Measurements from ENCODE around the gene TDRD7. TPM values are rescaled to one million over a fixed set of nuclear protein-coding genes. Genes with fewer than 3 reads are reported as not detected.

TDRD7 gene
- total and polyA plus RNA-seq, 9 of the 15 experiments (the other 6 are each of a cell fraction or from before 2014, with no cell fraction given): 2.2 to 7.7 (median 5.2) TPM

DNA sequence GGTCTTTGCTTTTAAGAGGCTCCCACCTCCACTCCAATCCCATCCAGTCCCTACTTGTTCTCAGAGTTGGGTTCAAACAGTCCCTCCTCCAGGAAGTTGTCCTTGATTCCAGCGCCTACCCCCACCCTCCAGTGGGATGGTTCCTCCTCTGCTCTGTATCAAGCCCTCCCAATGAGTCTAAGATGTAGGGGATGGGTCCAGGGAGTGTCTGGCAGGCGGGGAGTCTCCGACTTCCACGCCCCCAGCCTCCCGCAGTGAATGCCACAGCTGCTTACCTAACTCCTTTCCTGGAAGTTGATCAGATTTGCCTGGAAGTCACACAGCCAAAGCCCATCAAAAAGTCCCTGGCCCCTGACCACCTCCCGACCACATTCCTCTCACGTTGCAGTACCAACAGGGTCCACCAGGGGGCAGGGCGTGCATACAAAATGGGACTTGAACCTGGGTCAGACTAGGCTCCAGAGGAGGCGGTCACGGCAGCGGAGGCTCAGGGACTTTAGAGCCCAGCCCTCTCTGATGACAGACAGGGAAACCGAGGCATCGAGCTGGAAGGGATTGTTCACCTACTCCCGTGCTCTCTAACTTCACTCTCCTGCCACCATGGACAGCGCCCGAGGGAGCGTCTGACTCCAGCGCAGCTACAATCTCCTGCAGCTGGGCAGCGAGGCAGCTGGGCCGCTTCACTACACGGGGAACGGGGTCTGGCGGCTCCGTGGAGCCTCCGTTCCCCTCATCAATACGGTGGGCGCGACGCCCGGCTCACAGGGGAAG is 25.0 kb upstream of the TDRD7 start (continued):
- TF ChIP-seq, protein P1, sequence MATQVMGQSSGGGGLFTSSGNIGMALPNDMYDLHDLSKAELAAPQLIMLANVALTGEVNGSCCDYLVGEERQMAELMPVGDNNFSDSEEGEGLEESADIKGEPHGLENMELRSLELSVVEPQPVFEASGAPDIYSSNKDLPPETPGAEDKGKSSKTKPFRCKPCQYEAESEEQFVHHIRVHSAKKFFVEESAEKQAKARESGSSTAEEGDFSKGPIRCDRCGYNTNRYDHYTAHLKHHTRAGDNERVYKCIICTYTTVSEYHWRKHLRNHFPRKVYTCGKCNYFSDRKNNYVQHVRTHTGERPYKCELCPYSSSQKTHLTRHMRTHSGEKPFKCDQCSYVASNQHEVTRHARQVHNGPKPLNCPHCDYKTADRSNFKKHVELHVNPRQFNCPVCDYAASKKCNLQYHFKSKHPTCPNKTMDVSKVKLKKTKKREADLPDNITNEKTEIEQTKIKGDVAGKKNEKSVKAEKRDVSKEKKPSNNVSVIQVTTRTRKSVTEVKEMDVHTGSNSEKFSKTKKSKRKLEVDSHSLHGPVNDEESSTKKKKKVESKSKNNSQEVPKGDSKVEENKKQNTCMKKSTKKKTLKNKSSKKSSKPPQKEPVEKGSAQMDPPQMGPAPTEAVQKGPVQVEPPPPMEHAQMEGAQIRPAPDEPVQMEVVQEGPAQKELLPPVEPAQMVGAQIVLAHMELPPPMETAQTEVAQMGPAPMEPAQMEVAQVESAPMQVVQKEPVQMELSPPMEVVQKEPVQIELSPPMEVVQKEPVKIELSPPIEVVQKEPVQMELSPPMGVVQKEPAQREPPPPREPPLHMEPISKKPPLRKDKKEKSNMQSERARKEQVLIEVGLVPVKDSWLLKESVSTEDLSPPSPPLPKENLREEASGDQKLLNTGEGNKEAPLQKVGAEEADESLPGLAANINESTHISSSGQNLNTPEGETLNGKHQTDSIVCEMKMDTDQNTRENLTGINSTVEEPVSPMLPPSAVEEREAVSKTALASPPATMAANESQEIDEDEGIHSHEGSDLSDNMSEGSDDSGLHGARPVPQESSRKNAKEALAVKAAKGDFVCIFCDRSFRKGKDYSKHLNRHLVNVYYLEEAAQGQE (IDR thresholded peaks at IDR 0.05; ENCODE audit: borderline replicate concordance): peak; percentile 99
- TF ChIP-seq, protein P1 (CRISPR knock-in tag; IDR thresholded peaks at IDR 0.05; ENCODE audit: low read depth): peak; percentile 99
- TF ChIP-seq KAT7 (CRISPR knock-in tag; IDR thresholded peaks at IDR 0.05; ENCODE audit: borderline replicate concordance): peak; percentile 59; the same call in 1 of the 2 replicates
- TF ChIP-seq, protein P2, sequence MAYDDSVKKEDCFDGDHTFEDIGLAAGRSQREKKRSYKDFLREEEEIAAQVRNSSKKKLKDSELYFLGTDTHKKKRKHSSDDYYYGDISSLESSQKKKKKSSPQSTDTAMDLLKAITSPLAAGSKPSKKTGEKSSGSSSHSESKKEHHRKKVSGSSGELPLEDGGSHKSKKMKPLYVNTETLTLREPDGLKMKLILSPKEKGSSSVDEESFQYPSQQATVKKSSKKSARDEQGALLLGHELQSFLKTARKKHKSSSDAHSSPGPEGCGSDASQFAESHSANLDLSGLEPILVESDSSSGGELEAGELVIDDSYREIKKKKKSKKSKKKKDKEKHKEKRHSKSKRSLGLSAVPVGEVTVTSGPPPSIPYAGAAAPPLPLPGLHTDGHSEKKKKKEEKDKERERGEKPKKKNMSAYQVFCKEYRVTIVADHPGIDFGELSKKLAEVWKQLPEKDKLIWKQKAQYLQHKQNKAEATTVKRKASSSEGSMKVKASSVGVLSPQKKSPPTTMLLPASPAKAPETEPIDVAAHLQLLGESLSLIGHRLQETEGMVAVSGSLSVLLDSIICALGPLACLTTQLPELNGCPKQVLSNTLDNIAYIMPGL (CRISPR knock-in tag; IDR thresholded peaks at IDR 0.05): peak; percentile 85; the same call in 1 of the 2 replicates
- TF ChIP-seq FOXP1 (CRISPR knock-in tag; IDR thresholded peaks at IDR 0.05): peak; percentile 66; the same call in 1 of the 2 replicates
- peak in 1 of 2 experiments; percentile 44; a peak in 1 of 4 replicates for TF ChIP-seq RCOR1 (IDR thresholded peaks at IDR 0.05; ENCODE audit: borderline replicate concordance in 1 of 2, low read depth in 2 of 2, low read length in 2 of 2)
- TF ChIP-seq, protein P3, sequence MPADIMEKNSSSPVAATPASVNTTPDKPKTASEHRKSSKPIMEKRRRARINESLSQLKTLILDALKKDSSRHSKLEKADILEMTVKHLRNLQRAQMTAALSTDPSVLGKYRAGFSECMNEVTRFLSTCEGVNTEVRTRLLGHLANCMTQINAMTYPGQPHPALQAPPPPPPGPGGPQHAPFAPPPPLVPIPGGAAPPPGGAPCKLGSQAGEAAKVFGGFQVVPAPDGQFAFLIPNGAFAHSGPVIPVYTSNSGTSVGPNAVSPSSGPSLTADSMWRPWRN (IDR thresholded peaks at IDR 0.05; ENCODE audit: low read depth): no peak
- TF ChIP-seq CTBP1 (IDR thresholded peaks at IDR 0.05; ENCODE audit: borderline replicate concordance): peak; percentile 60; the same call in 1 of the 2 replicates
- peak; percentile 35 to 80; a peak in 2 of 4 replicates for TF ChIP-seq SIN3A (IDR thresholded peaks at IDR 0.05; ENCODE audit: borderline replicate concordance in 2 of 2, control insufficient read depth in 1 of 2, low read depth in 2 of 2, low read length in 2 of 2)
- TF ChIP-seq ZNF140 (CRISPR knock-in tag; IDR thresholded peaks at IDR 0.05): no peak
- TF ChIP-seq TGIF2 (CRISPR knock-in tag; IDR thresholded peaks at IDR 0.05): peak; percentile 65; the same call in 1 of the 2 replicates
- peak; percentile 50 to 83 for TF ChIP-seq RAD21 (CRISPR knock-in tag; conservative IDR thresholded peaks at IDR 0.05 in 1 of 2, IDR thresholded peaks at IDR 0.05 in 1 of 2)
- peak; percentile 45; the same call in 1 of the 2 replicates for TF ChIP-seq MTA3 (IDR thresholded peaks at IDR 0.05; ENCODE audit: borderline replicate concordance)
- TF ChIP-seq HDAC2 (IDR thresholded peaks at IDR 0.05): peak; percentile 82
- TF ChIP-seq GABPA (tag; conservative IDR thresholded peaks at IDR 0.05; ENCODE audit: low read depth): no peak
- TF ChIP-seq CREM (IDR thresholded peaks at IDR 0.05; ENCODE audit: low read depth): peak; percentile 27; the same call in 1 of the 2 replicates
- no peak for TF ChIP-seq ZEB2 (IDR thresholded peaks at IDR 0.05)

Measured in K562 (cell line).